PC-9 (cell line): Measurements from ENCODE around the gene LRP1B.

ENCODE experiments used
- EZH2 ChIP-seq: fragments of 200-600 bp; sonication (generic); IDR thresholded peaks from 2 replicates; pipeline ENCODE4 v1.8.0; 2017; ENCODE audit warnings: antibody characterized with exemption, low read depth
- TF ChIP-seq, protein P1 (sequence below): fragments of 200-600 bp; sonication (generic); conservative IDR thresholded peaks from 2 replicates; pipeline ENCODE4 v1.6.1; 2017; ENCODE audit warnings: mixed run types, antibody characterized with exemption, mild to moderate bottlenecking, moderate library complexity

DNA sequence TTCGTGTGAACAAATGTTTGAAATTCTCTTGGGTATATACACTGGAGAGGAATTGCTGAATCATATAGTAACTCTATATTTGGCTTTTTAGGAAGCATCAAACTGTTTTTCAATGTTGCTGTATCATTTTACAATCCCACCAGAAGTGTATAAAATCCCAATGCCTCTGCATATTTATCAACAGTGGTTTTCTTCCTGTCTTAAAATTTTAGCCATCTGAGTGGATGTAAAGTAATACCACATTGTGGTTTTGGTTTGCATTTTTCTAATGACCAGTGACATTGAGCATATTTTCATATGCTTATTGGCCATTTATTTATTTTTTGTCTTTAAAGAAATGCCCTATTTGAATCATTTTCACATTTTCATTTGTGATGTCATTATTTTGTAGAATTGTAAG, 22.8 kb upstream of the LRP1B start:
- TF ChIP-seq, protein P1, sequence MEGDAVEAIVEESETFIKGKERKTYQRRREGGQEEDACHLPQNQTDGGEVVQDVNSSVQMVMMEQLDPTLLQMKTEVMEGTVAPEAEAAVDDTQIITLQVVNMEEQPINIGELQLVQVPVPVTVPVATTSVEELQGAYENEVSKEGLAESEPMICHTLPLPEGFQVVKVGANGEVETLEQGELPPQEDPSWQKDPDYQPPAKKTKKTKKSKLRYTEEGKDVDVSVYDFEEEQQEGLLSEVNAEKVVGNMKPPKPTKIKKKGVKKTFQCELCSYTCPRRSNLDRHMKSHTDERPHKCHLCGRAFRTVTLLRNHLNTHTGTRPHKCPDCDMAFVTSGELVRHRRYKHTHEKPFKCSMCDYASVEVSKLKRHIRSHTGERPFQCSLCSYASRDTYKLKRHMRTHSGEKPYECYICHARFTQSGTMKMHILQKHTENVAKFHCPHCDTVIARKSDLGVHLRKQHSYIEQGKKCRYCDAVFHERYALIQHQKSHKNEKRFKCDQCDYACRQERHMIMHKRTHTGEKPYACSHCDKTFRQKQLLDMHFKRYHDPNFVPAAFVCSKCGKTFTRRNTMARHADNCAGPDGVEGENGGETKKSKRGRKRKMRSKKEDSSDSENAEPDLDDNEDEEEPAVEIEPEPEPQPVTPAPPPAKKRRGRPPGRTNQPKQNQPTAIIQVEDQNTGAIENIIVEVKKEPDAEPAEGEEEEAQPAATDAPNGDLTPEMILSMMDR = no peak
- TF ChIP-seq EZH2 = no peak
